Mesothelial cell of epicardium (in vitro differentiated cells): ENCODE data around the gene RAI1. TPM values are rescaled to one million over a fixed set of nuclear protein-coding genes. Genes with fewer than 3 reads are reported as not detected.

Experiments used
- DNase-seq, 2 experiments: peaks; one replicate each; pipeline ENCODE4 v3.0.0; 2021; ENCODE audit warnings: low spot score in 2 of 2; ENCODE audit not compliant: unreplicated experiment in 2 of 2
- H3K27ac Mint-ChIP-seq: 2 replicates; pipeline ENCODE4 v1.8.0; 2021; ENCODE audit warnings: mixed read lengths
- H3K27me3 Mint-ChIP-seq: 2 replicates; pipeline ENCODE4 v1.8.0; 2021; ENCODE audit warnings: low read depth, mixed read lengths
- H3K36me3 Mint-ChIP-seq: 2 replicates; pipeline ENCODE4 v1.8.0; 2021; ENCODE audit warnings: mixed read lengths
- H3K4me1 Mint-ChIP-seq: 2 replicates; pipeline ENCODE4 v1.8.0; 2021; ENCODE audit warnings: mixed read lengths
- H3K4me3 Mint-ChIP-seq: 2 replicates; pipeline ENCODE4 v1.8.0; 2021; ENCODE audit warnings: mild to moderate bottlenecking, moderate library complexity, mixed read lengths
- H3K9me3 Mint-ChIP-seq: 2 replicates; pipeline ENCODE4 v1.8.0; 2021; ENCODE audit warnings: mixed read lengths
- total RNA-seq: library from RNA; stranded (reverse); gene quantifications from 3 replicates; pipeline ENCODE4 v1.2.1, GENCODE V29; 2021
- TF ChIP-seq, protein P1 (sequence below): fragments of 200-600 bp; sonication (generic); IDR thresholded peaks from one replicate; pipeline ENCODE4 v1.5.0; 2021; ENCODE audit warnings: antibody characterized with exemption; ENCODE audit not compliant: unreplicated experiment

RAI1 gene
- total RNA-seq, 1 donor from 2014 or later, result 137 TPM

DNA sequence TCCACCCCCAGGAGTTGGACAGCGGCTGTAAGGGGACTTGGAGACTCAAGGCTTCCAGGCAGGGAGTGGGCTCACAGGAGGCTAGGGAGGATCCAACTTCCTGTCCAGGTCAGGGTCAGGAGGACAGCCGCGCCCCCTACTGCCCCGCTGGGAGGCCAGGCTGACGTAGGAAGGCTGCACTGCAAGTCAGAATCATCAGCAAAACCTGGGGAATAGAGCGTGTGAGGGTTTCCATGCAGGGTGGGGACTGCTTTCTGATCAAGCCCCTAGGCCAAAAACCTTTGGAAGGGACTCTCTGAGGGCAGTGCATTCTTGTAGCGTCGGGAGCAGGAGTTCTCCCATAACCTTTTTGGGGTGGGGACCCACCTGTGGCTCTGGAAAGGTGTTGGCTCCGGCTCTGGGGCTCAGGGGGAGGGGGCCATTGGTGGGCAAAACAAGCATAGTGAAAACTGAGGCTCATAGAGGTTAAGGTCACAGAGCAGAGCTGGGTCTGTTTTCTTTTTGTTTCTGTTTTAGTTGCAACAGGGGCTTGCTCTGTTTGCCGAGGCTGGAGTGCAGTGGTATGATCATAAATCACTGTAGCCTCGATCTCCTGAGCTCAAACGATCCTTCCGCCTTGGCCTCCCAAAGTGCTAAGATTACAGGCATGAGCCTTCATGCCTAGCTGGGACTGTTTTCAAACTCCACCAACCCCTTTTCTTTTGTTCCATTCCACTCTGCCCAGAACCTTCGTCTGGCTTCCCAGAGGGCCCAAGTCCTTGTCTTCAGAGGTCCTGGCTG, 22.1 kb downstream of the RAI1 start:
- H3K4me1 Mint-ChIP-seq, result peaks cover 69% of the 10 kb centered on the region
- H3K36me3 Mint-ChIP-seq, result peaks cover 12% of the 10 kb centered on the region
- no peaks in the 10 kb centered on the region for H3K9me3 Mint-ChIP-seq
- peak overlapping the region; percentile 78 for H3K27ac Mint-ChIP-seq
- no peak for DNase-seq
- TF ChIP-seq, protein P1, sequence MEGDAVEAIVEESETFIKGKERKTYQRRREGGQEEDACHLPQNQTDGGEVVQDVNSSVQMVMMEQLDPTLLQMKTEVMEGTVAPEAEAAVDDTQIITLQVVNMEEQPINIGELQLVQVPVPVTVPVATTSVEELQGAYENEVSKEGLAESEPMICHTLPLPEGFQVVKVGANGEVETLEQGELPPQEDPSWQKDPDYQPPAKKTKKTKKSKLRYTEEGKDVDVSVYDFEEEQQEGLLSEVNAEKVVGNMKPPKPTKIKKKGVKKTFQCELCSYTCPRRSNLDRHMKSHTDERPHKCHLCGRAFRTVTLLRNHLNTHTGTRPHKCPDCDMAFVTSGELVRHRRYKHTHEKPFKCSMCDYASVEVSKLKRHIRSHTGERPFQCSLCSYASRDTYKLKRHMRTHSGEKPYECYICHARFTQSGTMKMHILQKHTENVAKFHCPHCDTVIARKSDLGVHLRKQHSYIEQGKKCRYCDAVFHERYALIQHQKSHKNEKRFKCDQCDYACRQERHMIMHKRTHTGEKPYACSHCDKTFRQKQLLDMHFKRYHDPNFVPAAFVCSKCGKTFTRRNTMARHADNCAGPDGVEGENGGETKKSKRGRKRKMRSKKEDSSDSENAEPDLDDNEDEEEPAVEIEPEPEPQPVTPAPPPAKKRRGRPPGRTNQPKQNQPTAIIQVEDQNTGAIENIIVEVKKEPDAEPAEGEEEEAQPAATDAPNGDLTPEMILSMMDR, result no peak
- no peaks in the 10 kb centered on the region for H3K27me3 Mint-ChIP-seq
- no peak overlapping the region for H3K4me3 Mint-ChIP-seq

DNA sequence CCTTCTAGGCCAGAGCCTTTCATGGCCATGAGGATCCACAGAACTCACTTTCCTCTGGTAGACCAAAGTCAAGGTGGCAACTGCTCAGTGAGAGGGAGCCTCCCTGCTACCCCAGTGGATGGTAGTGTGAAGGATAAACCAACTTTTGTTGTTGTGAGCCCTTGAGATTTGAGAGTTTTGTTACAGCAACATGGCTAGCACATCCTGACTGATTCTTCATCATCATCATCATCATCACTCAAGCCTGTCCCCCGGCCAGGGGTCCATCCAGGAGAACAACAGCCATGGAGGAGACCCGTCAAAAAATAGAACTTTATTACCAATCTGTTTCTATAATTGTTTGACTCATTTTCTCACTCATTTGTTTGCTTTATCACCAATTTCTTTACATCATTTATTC, 23.7 kb downstream of the RAI1 start:
- Mint-ChIP-seq H3K9me3 (no peaks in the 10 kb centered on the region), H3K4me3 (no peak overlapping the region), H3K27ac (peak overlapping the region; percentile 76), H3K36me3 (peaks cover 15% of the 10 kb centered on the region), H3K27me3 (no peaks in the 10 kb centered on the region), H3K4me1 (peaks cover 67% of the 10 kb centered on the region)
- TF ChIP-seq, protein P1, result no peak
- no peak for DNase-seq

DNA sequence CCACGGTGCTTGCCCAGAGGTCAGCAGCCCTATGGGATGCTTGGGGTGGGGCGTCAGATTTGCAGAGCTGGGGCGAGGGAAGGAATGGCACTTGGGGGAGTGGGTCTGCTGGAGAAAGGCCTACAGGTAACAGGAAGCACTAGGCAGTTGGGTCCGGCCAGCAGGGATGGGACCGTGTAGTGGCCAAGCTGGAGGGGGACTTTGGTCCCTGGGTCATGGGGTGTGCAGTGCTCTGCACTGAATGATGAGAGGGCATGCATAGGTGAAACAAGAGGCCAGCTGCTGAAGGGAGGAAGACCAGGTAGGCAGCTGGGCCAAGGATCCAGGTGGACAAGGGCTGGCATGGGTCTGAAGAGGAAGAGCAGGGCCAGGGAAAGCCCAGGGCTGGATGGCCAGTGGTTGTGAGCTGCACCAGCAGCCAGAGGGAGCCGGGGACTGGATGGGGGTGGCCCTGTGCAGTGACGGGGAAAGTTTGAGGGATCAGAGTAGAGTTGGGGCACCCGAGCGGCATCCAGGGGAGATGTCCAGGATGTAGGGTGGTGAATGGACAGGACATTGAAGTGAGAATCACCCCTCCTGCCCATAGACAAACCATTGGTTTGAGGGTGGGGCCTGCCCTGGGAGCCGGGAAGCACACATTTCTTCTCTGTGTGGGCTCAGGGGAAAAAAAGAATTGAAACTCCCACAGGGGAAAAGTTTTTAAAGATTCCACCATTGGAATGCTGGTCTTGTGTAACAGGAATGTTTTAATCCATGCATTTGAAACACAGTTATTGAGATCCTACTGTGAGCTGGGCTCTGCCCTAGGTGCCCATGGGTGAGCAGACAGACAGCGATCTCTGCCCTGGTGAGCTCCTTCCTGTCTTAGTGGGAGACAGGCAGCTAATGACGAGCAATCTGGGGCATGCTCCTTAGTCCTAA, 25.1 kb downstream of the RAI1 start:
- no peaks in the 10 kb centered on the region for H3K27me3 Mint-ChIP-seq
- no peak overlapping the region for H3K4me3 Mint-ChIP-seq
- peaks cover 15% of the 10 kb centered on the region for H3K36me3 Mint-ChIP-seq
- H3K4me1 Mint-ChIP-seq, result peaks cover 69% of the 10 kb centered on the region
- H3K9me3 Mint-ChIP-seq, result no peaks in the 10 kb centered on the region
- H3K27ac Mint-ChIP-seq, result peak overlapping the region; percentile 93
- TF ChIP-seq, protein P1, result no peak
- no peak for DNase-seq

DNA sequence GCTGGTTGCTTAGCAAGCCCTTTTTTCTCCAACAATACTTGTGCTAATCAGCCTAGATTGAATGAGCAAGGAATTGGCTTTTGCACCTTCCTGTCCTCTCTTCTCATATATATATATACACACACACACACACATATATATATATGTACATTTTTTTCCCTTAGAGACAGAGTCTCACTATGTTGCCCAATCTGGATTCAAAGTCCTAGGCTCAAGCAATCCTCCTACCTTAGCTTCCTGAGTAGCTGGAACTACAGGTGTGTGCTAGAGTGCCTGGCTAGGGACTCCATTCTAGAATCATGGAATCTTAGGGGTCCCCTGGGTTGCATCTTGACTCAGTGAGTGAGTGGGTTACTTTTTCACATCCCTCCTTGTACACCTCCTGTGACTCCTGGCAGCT, 27.0 kb downstream of the RAI1 start:
- peaks cover 15% of the 10 kb centered on the region for H3K36me3 Mint-ChIP-seq
- H3K4me3 Mint-ChIP-seq, result no peak overlapping the region
- TF ChIP-seq, protein P1, result no peak
- H3K27me3 Mint-ChIP-seq, result no peaks in the 10 kb centered on the region
- H3K4me1 Mint-ChIP-seq, result peaks cover 69% of the 10 kb centered on the region
- H3K27ac Mint-ChIP-seq, result peak overlapping the region; percentile 95
- DNase-seq, result no peak
- no peaks in the 10 kb centered on the region for H3K9me3 Mint-ChIP-seq

DNA sequence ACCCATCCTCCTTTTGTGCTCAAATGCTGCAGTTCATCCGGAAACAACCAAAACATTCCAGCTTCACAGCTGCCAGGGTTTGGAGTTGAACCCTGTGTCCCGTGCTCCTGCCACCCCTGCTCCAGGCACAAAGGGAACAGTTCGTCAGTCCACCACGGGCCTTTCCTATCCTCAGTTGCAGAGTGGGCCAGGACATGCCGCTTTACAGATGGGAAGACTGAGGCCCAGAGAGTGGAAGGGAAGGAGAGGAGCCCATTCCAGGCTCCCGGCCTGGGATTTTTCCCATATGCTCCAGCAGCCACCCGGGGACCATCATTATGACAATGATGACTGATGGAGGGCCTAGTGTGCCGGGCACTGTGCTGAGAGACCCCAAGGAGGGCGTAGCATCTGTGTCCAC, 27.6 kb downstream of the RAI1 start:
- peaks cover 12% of the 10 kb centered on the region for H3K36me3 Mint-ChIP-seq
- no peak for DNase-seq
- TF ChIP-seq, protein P1, result no peak
- H3K4me1 Mint-ChIP-seq, result peaks cover 66% of the 10 kb centered on the region
- H3K9me3 Mint-ChIP-seq, result no peaks in the 10 kb centered on the region
- no peak overlapping the region for H3K4me3 Mint-ChIP-seq
- no peaks in the 10 kb centered on the region for H3K27me3 Mint-ChIP-seq
- peak overlapping the region; percentile 95 for H3K27ac Mint-ChIP-seq
